ENCODE data around the gene SLC35F3. TPM values are rescaled to one million over a fixed set of nuclear protein-coding genes. Genes with fewer than 3 reads are reported as not detected.

Gene SLC35F3
- polyA plus RNA-seq, 1 experiment: 0.06 TPM

GRCh38 chr1:233909195-233909594, 4.7 kb downstream of the SLC35F3 start:
- DNase-seq (ENCODE audit: low read depth): peak; percentile 73
- TF ChIP-seq CTCF (IDR thresholded peaks at IDR 0.05; ENCODE audit: insufficient read depth, low read depth, low read length): no peak
- CTCF ChIA-PET: interaction anchor here (1.7 kb wide), 1 partner anchor 15 kb away, joined by 8 read pairs; no protein-coding TSS in a partner anchor
- Histone ChIP-seq H3K36me3 (ENCODE audit: control insufficient read depth, insufficient read depth, low read length) (no peaks in the 10 kb centered on the region), H3K4me3 (ENCODE audit: low read depth, low read length) (no peak overlapping the region), H3K27me3 (ENCODE audit: control insufficient read depth, insufficient read depth, low read length) (no peaks in the 10 kb centered on the region)
- POLR2A ChIA-PET: no interaction called here

GRCh38 chr1:233912447-233912846, 8.0 kb downstream of the SLC35F3 start:
- DNase-seq (ENCODE audit: low read depth): no peak
- Histone ChIP-seq H3K4me3 (ENCODE audit: low read depth, low read length) (no peak overlapping the region), H3K36me3 (ENCODE audit: control insufficient read depth, insufficient read depth, low read length) (no peaks in the 10 kb centered on the region), H3K27me3 (ENCODE audit: control insufficient read depth, insufficient read depth, low read length) (no peaks in the 10 kb centered on the region)
- ChIA-PET POLR2A (no interaction called here), CTCF (no interaction called here)
- TF ChIP-seq CTCF (IDR thresholded peaks at IDR 0.05; ENCODE audit: insufficient read depth, low read depth, low read length): no peak

- peak; percentile 12 for DNase-seq (ENCODE audit: low read depth)
- no peak for TF ChIP-seq CTCF (IDR thresholded peaks at IDR 0.05; ENCODE audit: insufficient read depth, low read depth, low read length)
- POLR2A ChIA-PET: no interaction called here
- no peaks in the 10 kb centered on the region for H3K27me3 ChIP-seq (ENCODE audit: control insufficient read depth, insufficient read depth, low read length)
- no peak overlapping the region for H3K4me3 ChIP-seq (ENCODE audit: low read depth, low read length)
- CTCF ChIA-PET: no interaction called here
- no peaks in the 10 kb centered on the region for H3K36me3 ChIP-seq (ENCODE audit: control insufficient read depth, insufficient read depth, low read length)
These were observed 8.4 kb downstream of the SLC35F3 start for GRCh38 chr1:233912909-233913308.

GRCh38 chr1:233916706-233917105, 12.2 kb downstream of the SLC35F3 start:
- H3K4me3 ChIP-seq (ENCODE audit: low read depth, low read length): no peak overlapping the region
- POLR2A ChIA-PET: no interaction called here
- H3K36me3 ChIP-seq (ENCODE audit: control insufficient read depth, insufficient read depth, low read length): no peaks in the 10 kb centered on the region
- no peak for TF ChIP-seq CTCF (IDR thresholded peaks at IDR 0.05; ENCODE audit: insufficient read depth, low read depth, low read length)
- no peaks in the 10 kb centered on the region for H3K27me3 ChIP-seq (ENCODE audit: control insufficient read depth, insufficient read depth, low read length)
- CTCF ChIA-PET: no interaction called here
- no peak for DNase-seq (ENCODE audit: low read depth)

GRCh38 chr1:233919786-233920185, 15.3 kb downstream of the SLC35F3 start:
- no peak for TF ChIP-seq CTCF (IDR thresholded peaks at IDR 0.05; ENCODE audit: insufficient read depth, low read depth, low read length)
- Histone ChIP-seq H3K4me3 (ENCODE audit: low read depth, low read length) (no peak overlapping the region), H3K27me3 (ENCODE audit: control insufficient read depth, insufficient read depth, low read length) (no peaks in the 10 kb centered on the region), H3K36me3 (ENCODE audit: control insufficient read depth, insufficient read depth, low read length) (no peaks in the 10 kb centered on the region)
- CTCF ChIA-PET: no interaction called here
- no peak for DNase-seq (ENCODE audit: low read depth)
- POLR2A ChIA-PET: no interaction called here

Data from BJ (cell line).